Measurements from ENCODE around the gene SP140. TPM values are rescaled to one million over a fixed set of nuclear protein-coding genes. Genes with fewer than 3 reads are reported as not detected.

SP140 gene
- total and polyA plus RNA-seq, 2 of the 13 experiments (the other 11 are each of a cell fraction or from before 2014, with no cell fraction given): 0.57 to 0.80 TPM

DNA sequence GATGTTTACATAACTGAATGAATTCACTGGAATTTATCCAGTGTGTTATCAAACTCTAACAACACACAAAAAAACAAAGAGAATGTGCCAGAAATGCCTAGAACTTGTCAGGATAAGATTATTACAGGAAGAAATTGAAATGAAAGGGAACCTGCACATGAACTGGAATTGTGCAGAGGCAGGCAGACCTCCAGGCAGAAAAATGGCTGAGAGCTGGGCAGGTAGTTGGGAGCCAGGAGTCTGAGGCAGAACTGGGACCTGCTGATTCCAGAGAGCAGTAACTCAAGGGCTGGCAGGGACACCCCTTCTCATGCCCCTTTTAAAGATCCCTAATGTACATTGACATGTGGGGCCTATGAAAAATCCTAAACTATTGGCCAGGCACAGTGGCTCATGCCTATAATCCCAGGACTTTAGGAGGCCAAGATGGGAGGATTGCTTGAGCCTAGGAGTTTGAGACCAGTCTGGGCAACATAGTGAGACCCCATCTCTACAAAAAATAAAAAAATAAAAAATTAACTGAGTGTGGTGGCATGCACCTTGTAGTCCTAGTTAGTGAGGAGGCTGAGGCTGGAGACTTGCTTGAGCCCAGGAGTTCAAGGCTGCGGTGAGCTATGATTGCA is 5.1 kb upstream of the SP140 start (continued):
- TF ChIP-seq XRCC5 (optimal IDR thresholded peaks at IDR 0.05; ENCODE audit: low read length) (no peak), ZNF674 (CRISPR knock-in tag; IDR thresholded peaks at IDR 0.05; ENCODE audit: low read depth) (no peak), ZNF251 (CRISPR knock-in tag; IDR thresholded peaks at IDR 0.05) (no peak), NR2F2 (IDR thresholded peaks at IDR 0.05; ENCODE audit: borderline replicate concordance, low read depth) (no peak), ZNF383 (CRISPR knock-in tag; IDR thresholded peaks at IDR 0.05; ENCODE audit: borderline replicate concordance) (no peak), EZH2 (conservative IDR thresholded peaks at IDR 0.05; ENCODE audit: low read depth, low read length) (no peak), ZNF263 (CRISPR knock-in tag; IDR thresholded peaks at IDR 0.05) (no peak), NAIF1 (CRISPR knock-in tag; IDR thresholded peaks at IDR 0.05; ENCODE audit: borderline replicate concordance) (0 out of 2 replicates have a peak, but pooled peaks have one; percentile 18), ZNF761 (CRISPR knock-in tag; conservative IDR thresholded peaks at IDR 0.05) (no peak), ZNF121 (CRISPR knock-in tag; IDR thresholded peaks at IDR 0.05) (peak; percentile 93), SP1 (IDR thresholded peaks at IDR 0.05) (no peak), SP1 (CRISPR knock-in tag; IDR thresholded peaks at IDR 0.05) (no peak), SMARCE1 (IDR thresholded peaks at IDR 0.05; ENCODE audit: borderline replicate concordance) (no peak), ATF3 (CRISPR knock-in tag; IDR thresholded peaks at IDR 0.05) (no peak), JUN (CRISPR knock-in tag; IDR thresholded peaks at IDR 0.05) (no peak), RFXANK (CRISPR knock-in tag; IDR thresholded peaks at IDR 0.05) (no peak), YEATS2 (CRISPR knock-in tag; IDR thresholded peaks at IDR 0.05; ENCODE audit: borderline replicate concordance) (no peak), RCOR2 (CRISPR knock-in tag; IDR thresholded peaks at IDR 0.05) (0 out of 2 replicates have a peak, but pooled peaks have one; percentile 18), ZNF775 (CRISPR knock-in tag; IDR thresholded peaks at IDR 0.05; ENCODE audit: borderline replicate concordance) (no peak), ZFAT (CRISPR knock-in tag; conservative IDR thresholded peaks at IDR 0.05) (no peak), HDAC2 (CRISPR knock-in tag; IDR thresholded peaks at IDR 0.05) (no peak), EP300 (IDR thresholded peaks at IDR 0.05; ENCODE audit: low read depth in 2 of 2, low read length in 2 of 2) (no peak), EP300 (CRISPR knock-in tag; IDR thresholded peaks at IDR 0.05; ENCODE audit: borderline replicate concordance) (no peak), KLF9 (CRISPR knock-in tag; IDR thresholded peaks at IDR 0.05; ENCODE audit: low read depth) (no peak), ZBTB20 (CRISPR knock-in tag; IDR thresholded peaks at IDR 0.05; ENCODE audit: borderline replicate concordance, low read depth) (0 out of 2 replicates have a peak, but pooled peaks have one; percentile 13), THAP11 (CRISPR knock-in tag; IDR thresholded peaks at IDR 0.05) (no peak), ZNF20 (CRISPR knock-in tag; IDR thresholded peaks at IDR 0.05) (no peak)
- TF ChIP-seq, protein P1, sequence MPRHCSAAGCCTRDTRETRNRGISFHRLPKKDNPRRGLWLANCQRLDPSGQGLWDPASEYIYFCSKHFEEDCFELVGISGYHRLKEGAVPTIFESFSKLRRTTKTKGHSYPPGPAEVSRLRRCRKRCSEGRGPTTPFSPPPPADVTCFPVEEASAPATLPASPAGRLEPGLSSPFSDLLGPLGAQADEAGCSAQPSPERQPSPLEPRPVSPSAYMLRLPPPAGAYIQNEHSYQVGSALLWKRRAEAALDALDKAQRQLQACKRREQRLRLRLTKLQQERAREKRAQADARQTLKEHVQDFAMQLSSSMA (CRISPR knock-in tag; IDR thresholded peaks at IDR 0.05): 0 out of 2 replicates have a peak, but pooled peaks have one; percentile 29
- TF ChIP-seq, protein P2, sequence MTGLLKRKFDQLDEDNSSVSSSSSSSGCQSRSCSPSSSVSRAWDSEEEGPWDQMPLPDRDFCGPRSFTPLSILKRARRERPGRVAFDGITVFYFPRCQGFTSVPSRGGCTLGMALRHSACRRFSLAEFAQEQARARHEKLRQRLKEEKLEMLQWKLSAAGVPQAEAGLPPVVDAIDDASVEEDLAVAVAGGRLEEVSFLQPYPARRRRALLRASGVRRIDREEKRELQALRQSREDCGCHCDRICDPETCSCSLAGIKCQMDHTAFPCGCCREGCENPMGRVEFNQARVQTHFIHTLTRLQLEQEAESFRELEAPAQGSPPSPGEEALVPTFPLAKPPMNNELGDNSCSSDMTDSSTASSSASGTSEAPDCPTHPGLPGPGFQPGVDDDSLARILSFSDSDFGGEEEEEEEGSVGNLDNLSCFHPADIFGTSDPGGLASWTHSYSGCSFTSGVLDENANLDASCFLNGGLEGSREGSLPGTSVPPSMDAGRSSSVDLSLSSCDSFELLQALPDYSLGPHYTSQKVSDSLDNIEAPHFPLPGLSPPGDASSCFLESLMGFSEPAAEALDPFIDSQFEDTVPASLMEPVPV (CRISPR knock-in tag; IDR thresholded peaks at IDR 0.05): no peak
- TF ChIP-seq, protein P3, sequence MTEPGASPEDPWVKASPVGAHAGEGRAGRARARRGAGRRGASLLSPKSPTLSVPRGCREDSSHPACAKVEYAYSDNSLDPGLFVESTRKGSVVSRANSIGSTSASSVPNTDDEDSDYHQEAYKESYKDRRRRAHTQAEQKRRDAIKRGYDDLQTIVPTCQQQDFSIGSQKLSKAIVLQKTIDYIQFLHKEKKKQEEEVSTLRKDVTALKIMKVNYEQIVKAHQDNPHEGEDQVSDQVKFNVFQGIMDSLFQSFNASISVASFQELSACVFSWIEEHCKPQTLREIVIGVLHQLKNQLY (CRISPR knock-in tag; IDR thresholded peaks at IDR 0.05): no peak
